ENCODE data around the gene RPS6KA1.
"Not testable (repeated sequence)": the region's sequence is repeated elsewhere in the genome, so short reads cannot be mapped to it uniquely, and the experiment has no call there.

Gene RPS6KA1

GRCh38 chr1:26598890-26599289 lies 69.3 kb downstream of the RPS6KA1 start:
- DNase-seq (ENCODE audit: low read depth) = no peak

- peak; percentile 56 for DNase-seq (ENCODE audit: low read depth)
Measured at GRCh38 chr1:26602378-26602959, 72.9 kb downstream of the RPS6KA1 start.

GRCh38 chr1:26603856-26604255 lies 74.3 kb downstream of the RPS6KA1 start:
- DNase-seq (ENCODE audit: low read depth) = no peak

GRCh38 chr1:26607186-26607585 lies 77.6 kb downstream of the RPS6KA1 start:
- DNase-seq (ENCODE audit: low read depth) = no peak

GRCh38 chr1:26608895-26609294 lies 79.3 kb downstream of the RPS6KA1 start:
- no peak for DNase-seq (ENCODE audit: low read depth)

- no peak for DNase-seq (ENCODE audit: low read depth)
Measured at GRCh38 chr1:26610781-26611180, 81.2 kb downstream of the RPS6KA1 start.

GRCh38 chr1:26612627-26613026 lies 83.1 kb downstream of the RPS6KA1 start:
- not testable (repeated sequence) for DNase-seq (ENCODE audit: low read depth)

- no peak for DNase-seq (ENCODE audit: low read depth)
Measured at GRCh38 chr1:26614655-26615411, 85.3 kb downstream of the RPS6KA1 start.

GRCh38 chr1:26616881-26617280 lies 87.3 kb downstream of the RPS6KA1 start:
- DNase-seq (ENCODE audit: low read depth) = no peak

GRCh38 chr1:26618561-26618960 lies 89.0 kb downstream of the RPS6KA1 start:
- no peak for DNase-seq (ENCODE audit: low read depth)

All from fibroblast of the conjunctiva (primary cell).